ENCODE measurements around the gene STAM.

- no peak for TF ChIP-seq CTCF (optimal IDR thresholded peaks at IDR 0.05 in 1 of 3, IDR thresholded peaks at IDR 0.05 in 1 of 3, conservative IDR thresholded peaks at IDR 0.05 in 1 of 3; ENCODE audit: extremely low read depth in 1 of 3, insufficient read depth in 2 of 3, low read length in 3 of 3)
- no peak for TF ChIP-seq EZH2 (IDR thresholded peaks at IDR 0.05; ENCODE audit: low read length)
Measured at GRCh38 chr10:17643339-17643754, 604 bp upstream of the STAM start.

Measured in keratinocyte (primary cell).